Upper lobe of right lung (tissue), 1 donor: ENCODE measurements around the gene CCDC40. TPM values are rescaled to one million over a fixed set of nuclear protein-coding genes. Genes with fewer than 3 reads are reported as not detected.

ENCODE experiments used
- ATAC-seq: fragments of 200-7000 bp; cut with Tn5 transposase; one replicate; pipeline ENCODE4 v1.9.1; 2020; ENCODE audit warnings: mild to moderate bottlenecking, moderate library complexity
- DNase-seq: peaks from one replicate; pipeline ENCODE4 v3.0.0-alpha.2; 2020
- H3K27ac ChIP-seq: fragments of 200-600 bp; one replicate; pipeline ENCODE4 v1.8.0; 2022
- H3K27me3 ChIP-seq: fragments of 200-600 bp; one replicate; pipeline ENCODE4 v1.8.0; 2022; ENCODE audit warnings: mild to moderate bottlenecking
- H3K36me3 ChIP-seq: fragments of 200-600 bp; one replicate; pipeline ENCODE4 v1.8.0; 2022
- H3K4me1 ChIP-seq: fragments of 200-600 bp; one replicate; pipeline ENCODE4 v1.8.0; 2022
- H3K4me3 ChIP-seq: fragments of 200-600 bp; one replicate; pipeline ENCODE4 v1.8.0; 2022; ENCODE audit warnings: mild to moderate bottlenecking
- H3K9me3 ChIP-seq: fragments of 200-600 bp; one replicate; pipeline ENCODE4 v1.8.0; 2022
- CTCF ChIP-seq: fragments of 200-600 bp; IDR thresholded peaks from one replicate; pipeline ENCODE4 v1.8.0; 2022; ENCODE audit warnings: antibody characterized with exemption
- intact Hi-C: fragments of 100-400 bp; cut with DNase I; formaldehyde crosslinking; loops from one replicate; pipeline ENCODE4 v1.11.0; 2022
- total RNA-seq: library from RNA; stranded (reverse); fragmentation: NEBNext Ultra II Directional; extraction: Animal tissue kit (Norgen Biotek cat#: 25700); gene quantifications from one replicate; pipeline ENCODE4 v1.2.1, GENCODE V29; 2021
- donor health status: DM: no; HTN: yes; CAD: no; lungs with severe emphysema.

Gene CCDC40
- total RNA-seq, 1 donor from 2014 or later = 3.5 TPM

- peak; percentile 100 for TF ChIP-seq CTCF
- peaks cover 6% of the 10 kb centered on the region for H3K4me1 ChIP-seq
- no peak overlapping the region for H3K27ac ChIP-seq
- no peaks in the 10 kb centered on the region for H3K27me3 ChIP-seq
- intact Hi-C loops = no loop called here
- no peaks in the 10 kb centered on the region for H3K36me3 ChIP-seq
- H3K4me3 ChIP-seq = peak overlapping the region; percentile 28
- H3K9me3 ChIP-seq = no peaks in the 10 kb centered on the region
- no peak for DNase-seq
- peak; percentile 68 for ATAC-seq
Observed at GRCh38 chr17:80005360-80006338, 30.8 kb upstream of the CCDC40 start.

GRCh38 chr17:80006339-80006720 lies 30.1 kb upstream of the CCDC40 start:
- H3K4me1 ChIP-seq = peaks cover 6% of the 10 kb centered on the region
- H3K27me3 ChIP-seq = no peaks in the 10 kb centered on the region
- intact Hi-C loops = no loop called here
- no peak for DNase-seq
- H3K27ac ChIP-seq = no peak overlapping the region
- no peaks in the 10 kb centered on the region for H3K36me3 ChIP-seq
- ATAC-seq = no peak
- no peak overlapping the region for H3K4me3 ChIP-seq
- TF ChIP-seq CTCF = no peak
- H3K9me3 ChIP-seq = no peaks in the 10 kb centered on the region

- Histone ChIP-seq H3K4me3 (no peak overlapping the region), H3K9me3 (no peaks in the 10 kb centered on the region), H3K36me3 (no peaks in the 10 kb centered on the region), H3K4me1 (peaks cover 6% of the 10 kb centered on the region), H3K27ac (no peak overlapping the region), H3K27me3 (no peaks in the 10 kb centered on the region)
- ATAC-seq = no peak
- TF ChIP-seq CTCF = no peak
- intact Hi-C loops = no loop called here
- DNase-seq = no peak
Observed at GRCh38 chr17:80006811-80007752, 29.4 kb upstream of the CCDC40 start.

- Histone ChIP-seq H3K36me3 (peaks cover 8% of the 10 kb centered on the region), H3K4me1 (peaks cover 6% of the 10 kb centered on the region), H3K9me3 (no peaks in the 10 kb centered on the region), H3K4me3 (no peak overlapping the region), H3K27me3 (no peaks in the 10 kb centered on the region), H3K27ac (no peak overlapping the region)
- intact Hi-C loops = no loop called here
- DNase-seq (no peak), ATAC-seq (no peak)
- TF ChIP-seq CTCF = no peak
Observed at GRCh38 chr17:80007939-80008338, 28.5 kb upstream of the CCDC40 start.

GRCh38 chr17:80008383-80008840 lies 28.0 kb upstream of the CCDC40 start:
- Histone ChIP-seq H3K4me3 (no peak overlapping the region), H3K9me3 (no peaks in the 10 kb centered on the region), H3K36me3 (peaks cover 12% of the 10 kb centered on the region), H3K27me3 (no peaks in the 10 kb centered on the region), H3K4me1 (peaks cover 6% of the 10 kb centered on the region), H3K27ac (no peak overlapping the region)
- intact Hi-C loops = no loop called here
- DNase-seq (peak; percentile 93), ATAC-seq (peak; percentile 96)
- TF ChIP-seq CTCF = peak; percentile 98
